H1 (cell line): ENCODE data around the gene ICE1.

Source experiments
- CEBPB ChIP-seq: IDR thresholded peaks from 2 replicates; pipeline ENCODE4 v1.6.1; 2012; ENCODE audit warnings: low read depth, low read length
- GTF2F1 ChIP-seq: IDR thresholded peaks from 2 replicates; pipeline ENCODE4 v1.6.1; 2012; ENCODE audit warnings: low read depth, low read length, improper control_type of control experiment, borderline replicate concordance
- KDM1A ChIP-seq: fragments of 200-600, 300-600 bp; sonication (generic); IDR thresholded peaks from 2 replicates; pipeline ENCODE4 v1.7.1; 2016; ENCODE audit warnings: mild to moderate bottlenecking, low read length, borderline replicate concordance
- POLR2A ChIP-seq, 2 experiments: IDR thresholded peaks; 1 replicate in 1 of 2; 2 replicates in 1 of 2; pipeline ENCODE4 v1.6.1; 2011; ENCODE audit warnings: low read depth in 2 of 2, low read length in 2 of 2, mild to moderate bottlenecking in 2 of 2; ENCODE audit errors: control extremely low read depth in 1 of 2
- RAD21 ChIP-seq, 2 experiments: IDR thresholded peaks in 1 of 2; conservative IDR thresholded peaks in 1 of 2; 2 replicates each; pipeline ENCODE4 v1.6.1; 2011; ENCODE audit warnings: low read depth in 2 of 2, low read length in 2 of 2, improper control_type of control experiment in 1 of 2, inconsistent platforms in 1 of 2, mild to moderate bottlenecking in 1 of 2, moderate library complexity in 1 of 2
- TF ChIP-seq, protein P1 (sequence below), 3 experiments: IDR thresholded peaks; 1 replicate in 2 of 3; 2 replicates in 1 of 3; pipeline versions ENCODE4 v1.5.1 to v1.6.1; 2011; ENCODE audit warnings: low read length in 3 of 3, mild to moderate bottlenecking in 3 of 3, inconsistent platforms in 2 of 3, low read depth in 1 of 3, moderate library complexity in 1 of 3; ENCODE audit not compliant: insufficient read depth in 1 of 3; ENCODE audit errors: control extremely low read depth in 1 of 3

DNA sequence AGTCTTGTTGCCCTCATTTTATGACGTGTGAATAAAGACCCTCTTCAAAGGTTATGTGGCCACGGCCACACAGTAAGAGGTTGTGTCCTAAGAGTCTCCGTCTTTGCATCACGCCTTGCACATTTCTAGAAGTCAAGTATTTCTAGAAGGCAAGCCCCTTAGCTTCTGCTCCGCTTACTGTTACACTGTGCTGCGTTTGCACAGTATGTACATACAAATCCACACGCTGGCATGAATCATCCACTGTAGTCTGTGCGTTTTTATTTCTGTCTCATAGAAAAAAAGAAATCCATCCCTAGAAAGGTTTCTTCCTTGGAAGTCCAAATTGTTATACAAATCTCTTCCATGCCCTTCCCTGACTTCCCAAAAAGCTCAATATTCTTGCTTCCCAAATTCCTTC is 21.4 kb upstream of the ICE1 start:
- no peak for TF ChIP-seq POLR2A (IDR thresholded peaks at IDR 0.05; ENCODE audit: control extremely low read depth in 1 of 2, low read depth in 2 of 2, low read length in 2 of 2)
- no peak for TF ChIP-seq CEBPB
- TF ChIP-seq, protein P1, sequence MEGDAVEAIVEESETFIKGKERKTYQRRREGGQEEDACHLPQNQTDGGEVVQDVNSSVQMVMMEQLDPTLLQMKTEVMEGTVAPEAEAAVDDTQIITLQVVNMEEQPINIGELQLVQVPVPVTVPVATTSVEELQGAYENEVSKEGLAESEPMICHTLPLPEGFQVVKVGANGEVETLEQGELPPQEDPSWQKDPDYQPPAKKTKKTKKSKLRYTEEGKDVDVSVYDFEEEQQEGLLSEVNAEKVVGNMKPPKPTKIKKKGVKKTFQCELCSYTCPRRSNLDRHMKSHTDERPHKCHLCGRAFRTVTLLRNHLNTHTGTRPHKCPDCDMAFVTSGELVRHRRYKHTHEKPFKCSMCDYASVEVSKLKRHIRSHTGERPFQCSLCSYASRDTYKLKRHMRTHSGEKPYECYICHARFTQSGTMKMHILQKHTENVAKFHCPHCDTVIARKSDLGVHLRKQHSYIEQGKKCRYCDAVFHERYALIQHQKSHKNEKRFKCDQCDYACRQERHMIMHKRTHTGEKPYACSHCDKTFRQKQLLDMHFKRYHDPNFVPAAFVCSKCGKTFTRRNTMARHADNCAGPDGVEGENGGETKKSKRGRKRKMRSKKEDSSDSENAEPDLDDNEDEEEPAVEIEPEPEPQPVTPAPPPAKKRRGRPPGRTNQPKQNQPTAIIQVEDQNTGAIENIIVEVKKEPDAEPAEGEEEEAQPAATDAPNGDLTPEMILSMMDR (IDR thresholded peaks at IDR 0.05; ENCODE audit: control extremely low read depth in 1 of 3, insufficient read depth in 1 of 3, low read depth in 1 of 3, low read length in 3 of 3), result no peak
- no peak for TF ChIP-seq KDM1A
- TF ChIP-seq RAD21 (IDR thresholded peaks at IDR 0.05 in 1 of 2, conservative IDR thresholded peaks at IDR 0.05 in 1 of 2; ENCODE audit: low read depth in 2 of 2, low read length in 2 of 2), result no peak
- TF ChIP-seq GTF2F1, result no peak
